RKO (cell line): ENCODE measurements around the gene MAP2K6.
"Not testable (repeated sequence)": the region's sequence is repeated elsewhere in the genome, so short reads cannot be mapped to it uniquely, and the experiment has no call there.

Experiments
- DNase-seq: peaks from one replicate; pipeline ENCODE4 v3.0.0-alpha.2; 2016; ENCODE audit warnings: low spot score

MAP2K6 gene

DNA sequence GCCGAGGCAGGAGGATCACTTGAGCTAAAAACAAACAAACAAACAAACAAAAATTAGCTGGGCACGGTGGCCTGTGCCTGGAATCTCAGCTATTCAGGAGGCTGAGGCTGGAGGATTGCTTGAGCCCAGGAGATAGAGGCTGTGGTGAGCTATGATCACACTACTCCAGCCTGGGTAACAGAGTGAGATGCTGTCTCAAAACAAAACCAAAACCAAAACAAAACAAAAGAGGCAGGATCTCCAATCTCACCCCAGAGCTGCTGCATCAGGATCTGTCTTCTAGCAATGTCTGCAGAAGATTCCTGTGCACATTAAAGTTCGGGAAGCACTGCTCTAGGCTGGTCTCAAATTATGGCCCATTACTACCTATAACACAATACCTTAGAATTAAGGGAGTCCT lies 43.1 kb downstream of the MAP2K6 start:
- DNase-seq, result no peak

DNA sequence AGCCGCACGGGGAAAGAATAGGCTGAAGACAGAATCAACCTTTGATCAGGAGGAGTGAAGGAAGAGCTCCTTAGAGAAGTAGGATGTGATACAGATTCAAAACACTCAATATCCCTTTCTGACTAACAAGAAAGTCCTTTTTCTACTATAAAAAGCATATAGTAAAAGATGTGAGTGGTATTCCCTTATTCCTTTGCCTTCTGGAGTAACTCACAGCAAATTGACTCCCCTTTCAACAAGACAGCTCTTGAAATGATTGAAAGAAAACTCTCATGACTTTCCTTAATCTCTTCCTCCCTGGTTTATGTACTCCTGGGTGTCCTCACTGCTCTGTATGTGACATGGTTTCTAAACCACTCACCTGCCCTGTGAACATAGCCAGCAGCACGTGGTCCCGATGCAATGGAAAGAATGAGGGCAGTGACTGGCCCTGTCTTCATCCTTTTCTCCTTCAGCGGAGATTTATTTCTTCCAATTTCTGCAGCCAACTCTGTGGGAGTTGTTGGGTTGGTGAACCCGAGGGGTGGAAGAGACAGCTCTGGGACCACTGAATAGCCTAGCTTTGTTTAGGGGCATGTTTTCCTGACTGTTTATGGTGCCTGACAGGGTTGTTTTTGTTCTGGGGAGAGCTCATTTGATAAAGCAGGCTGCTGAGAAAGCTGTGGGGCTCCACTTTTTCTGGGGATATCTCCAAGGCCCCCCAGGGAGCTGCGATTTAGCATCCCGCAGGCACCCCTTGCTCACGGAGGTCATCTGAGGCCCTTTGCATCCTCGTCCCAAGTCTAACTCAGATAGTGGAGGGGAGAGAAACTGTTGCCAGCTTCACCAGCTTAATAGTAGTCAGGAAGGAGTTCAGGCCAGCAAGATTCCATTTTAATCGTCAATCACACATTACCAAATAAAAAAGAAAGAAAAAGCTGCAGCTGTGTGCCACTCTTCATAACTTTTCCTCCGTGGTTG lies 46.7 kb downstream of the MAP2K6 start:
- no peak for DNase-seq

DNA sequence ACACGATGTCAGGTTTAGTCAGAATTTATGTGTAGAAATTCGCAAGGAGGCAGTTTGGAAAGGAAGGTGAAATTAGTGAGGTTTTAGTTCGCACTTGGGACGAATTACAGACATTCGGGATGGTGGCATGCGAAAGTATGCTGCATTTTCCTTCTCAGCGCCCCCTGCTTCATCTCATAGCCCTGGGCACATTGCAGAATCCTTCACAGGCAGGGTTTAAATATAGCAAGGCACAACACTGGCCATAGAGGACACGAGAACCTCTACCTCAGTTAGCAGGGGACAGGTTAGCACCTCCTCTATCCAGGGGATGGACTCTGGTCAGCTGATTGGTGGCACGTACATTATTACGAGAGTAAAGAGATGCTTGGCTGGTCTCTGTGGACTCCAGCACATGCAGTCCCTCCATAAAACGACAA lies 47.5 kb downstream of the MAP2K6 start:
- DNase-seq, result no peak

DNA sequence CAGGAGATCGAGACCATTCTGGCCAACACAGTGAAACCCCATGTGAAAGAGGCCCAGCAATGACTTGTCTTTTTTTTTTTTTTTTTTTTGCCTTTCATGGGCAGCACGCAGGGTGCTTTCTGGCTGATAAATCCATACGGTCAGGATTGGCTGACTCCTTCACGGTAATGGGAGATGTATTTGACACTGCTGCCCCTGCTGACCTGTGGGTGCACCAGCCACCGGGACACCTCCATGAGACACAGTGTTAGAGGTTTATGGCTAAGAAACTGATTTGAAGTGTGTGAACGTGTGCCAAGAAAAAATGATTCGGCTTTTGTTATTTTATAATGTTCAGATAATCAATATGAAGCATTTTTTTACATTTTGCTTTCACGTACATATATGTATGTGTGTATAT lies 48.4 kb downstream of the MAP2K6 start:
- no peak for DNase-seq

DNA sequence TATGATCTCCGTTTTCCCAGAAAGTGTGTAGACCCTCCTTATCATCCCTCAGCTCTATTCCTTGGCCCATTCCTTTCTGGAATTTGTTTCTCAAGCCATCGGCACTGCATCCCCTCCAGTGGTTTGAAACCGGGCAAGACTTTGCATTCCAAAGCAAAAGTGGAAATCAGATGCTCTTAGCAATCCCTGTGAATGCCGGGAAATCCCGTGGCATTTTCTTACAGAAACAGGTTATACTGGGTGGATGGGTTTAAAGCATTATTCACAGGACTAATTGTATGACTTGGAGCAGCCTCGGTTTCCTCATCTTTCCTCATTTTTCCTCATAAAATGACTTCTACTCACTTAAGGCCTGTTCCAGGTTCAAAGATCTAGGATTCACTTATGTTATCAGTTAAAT lies 52.0 kb downstream of the MAP2K6 start:
- no peak for DNase-seq

DNA sequence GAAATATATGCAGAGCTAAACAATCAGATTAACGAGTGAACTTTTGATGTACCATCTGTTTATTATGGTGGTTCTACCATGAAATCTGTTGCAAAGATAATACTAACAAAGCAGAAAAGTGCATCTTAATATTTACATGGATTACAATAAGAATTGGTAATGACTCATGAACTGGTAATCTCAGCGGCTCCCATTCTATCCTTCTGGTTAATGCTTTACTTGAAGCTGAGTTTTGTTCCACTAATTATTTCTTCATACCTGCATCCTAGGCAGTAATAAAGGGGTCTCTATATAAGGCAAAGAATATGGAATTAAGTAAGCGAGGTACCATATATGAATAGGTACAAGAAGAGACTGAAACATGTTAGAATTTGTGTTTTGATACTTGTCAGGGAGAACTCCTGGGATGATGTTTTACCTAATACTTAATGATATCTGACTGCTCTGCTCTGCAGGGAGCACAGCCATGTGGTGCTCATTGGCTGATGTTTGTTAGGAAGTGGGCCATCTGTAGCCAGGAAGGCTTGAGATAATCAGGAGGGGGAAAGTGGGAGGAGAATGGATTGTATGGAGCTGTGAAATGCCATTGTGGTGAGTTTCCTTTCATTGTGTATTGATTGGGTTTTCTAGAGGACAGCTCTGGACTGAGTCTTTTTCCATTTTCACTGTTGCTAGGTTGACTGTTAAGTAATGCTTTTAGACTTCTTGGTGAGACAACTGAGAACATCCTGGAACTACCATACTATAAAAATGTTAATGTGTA lies 52.6 kb downstream of the MAP2K6 start:
- no peak for DNase-seq

DNA sequence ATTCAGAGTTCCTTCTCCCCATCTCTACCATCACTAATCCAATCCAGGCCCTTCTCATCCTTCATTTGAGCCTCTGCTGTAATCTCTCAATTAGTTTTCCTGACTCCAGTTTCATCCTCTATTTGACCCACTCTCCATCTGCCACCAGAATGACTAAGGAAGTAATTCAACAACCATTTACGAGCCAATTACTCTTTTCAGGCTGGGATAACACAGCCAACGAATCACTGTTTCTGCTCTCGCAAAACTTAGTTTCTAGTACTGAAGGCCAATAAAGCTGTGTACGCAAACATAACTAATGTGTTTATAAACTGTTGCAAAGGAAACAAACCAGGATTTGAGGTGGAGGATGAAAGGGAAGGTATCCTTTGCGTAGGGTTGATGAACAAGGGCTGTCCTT lies 53.7 kb downstream of the MAP2K6 start:
- DNase-seq, result no peak

DNA sequence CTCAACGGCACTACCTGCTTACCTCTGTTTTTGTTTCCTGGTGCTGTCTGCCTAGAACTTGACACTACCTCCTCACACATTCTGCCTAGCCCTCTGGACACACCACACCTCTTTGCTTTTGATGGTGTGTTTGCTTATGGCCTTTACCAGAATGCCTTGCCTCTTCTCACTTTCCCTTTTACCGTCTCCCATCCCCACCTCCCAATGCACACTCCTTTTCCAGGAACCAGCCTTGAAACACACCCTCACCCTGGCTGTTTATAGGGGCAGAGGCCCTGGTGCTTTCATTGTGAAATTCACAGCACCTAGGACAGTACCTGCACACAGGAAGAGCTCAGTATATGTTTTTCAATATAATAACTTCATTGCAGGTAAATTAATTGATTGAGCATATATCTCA lies 56.2 kb downstream of the MAP2K6 start:
- DNase-seq, result no peak

DNA sequence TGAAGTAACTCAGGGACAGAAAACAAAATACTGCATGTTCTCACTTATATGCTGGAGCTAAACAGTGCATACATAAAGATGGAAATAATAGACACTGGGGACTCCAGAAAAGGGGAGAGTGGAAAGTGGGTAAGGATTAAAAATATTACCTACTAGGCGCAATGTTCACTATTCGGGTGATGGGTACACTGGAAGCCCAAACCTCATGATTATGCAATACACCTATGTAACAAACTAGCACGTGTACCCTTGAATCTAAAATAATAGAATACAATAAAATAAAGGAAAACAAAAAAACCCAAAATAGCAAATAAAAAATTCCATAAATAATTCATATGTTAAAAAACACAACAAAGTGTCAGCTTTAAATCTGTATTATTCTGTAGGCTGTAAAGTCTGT lies 56.9 kb downstream of the MAP2K6 start:
- DNase-seq, result no peak

DNA sequence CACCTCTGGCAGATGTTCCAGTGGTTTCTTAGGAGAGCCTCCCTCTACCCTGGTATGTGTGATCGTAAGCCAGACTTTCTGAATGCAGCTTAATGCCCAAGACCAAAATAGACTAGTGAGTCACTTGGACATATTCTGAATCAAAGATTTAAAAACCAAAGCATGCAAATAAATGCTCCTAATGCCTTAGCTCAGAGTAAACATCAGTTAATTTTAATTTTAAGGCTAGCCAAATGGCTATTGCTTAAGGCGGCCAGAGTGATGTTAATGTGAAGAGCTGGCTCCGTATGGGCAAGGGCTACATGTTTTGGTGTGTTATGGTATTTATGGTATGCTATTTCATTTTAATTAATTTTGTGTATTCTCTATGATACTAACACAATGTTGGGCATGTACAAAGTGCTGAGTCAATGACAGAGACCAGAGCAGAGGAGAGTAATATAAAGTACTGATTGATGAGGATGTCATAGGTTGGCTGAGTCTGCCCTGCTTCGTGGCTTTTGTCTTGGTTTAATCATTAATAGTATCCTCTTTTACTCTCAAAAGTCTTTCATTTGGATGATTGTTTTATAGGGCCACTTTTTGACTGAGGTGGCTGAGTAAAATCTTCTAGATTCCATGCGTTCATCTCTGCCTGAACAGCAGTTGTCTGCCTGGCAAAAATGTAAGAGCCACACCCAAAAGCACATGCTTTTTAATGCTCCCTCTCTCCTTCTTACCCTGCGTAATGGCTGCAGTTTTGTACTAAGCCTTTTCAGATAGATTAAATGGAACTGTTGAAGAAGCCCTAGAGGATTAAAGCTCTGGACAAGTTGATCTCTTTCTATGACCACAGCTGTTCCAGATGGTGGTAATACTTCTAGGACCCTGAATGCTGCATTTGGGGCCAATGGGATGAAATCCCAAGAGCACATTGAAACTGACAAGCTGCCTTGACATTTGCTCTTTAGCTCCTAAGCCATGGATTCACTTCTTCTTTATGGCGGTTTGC lies 59.6 kb downstream of the MAP2K6 start:
- no peak for DNase-seq

DNA sequence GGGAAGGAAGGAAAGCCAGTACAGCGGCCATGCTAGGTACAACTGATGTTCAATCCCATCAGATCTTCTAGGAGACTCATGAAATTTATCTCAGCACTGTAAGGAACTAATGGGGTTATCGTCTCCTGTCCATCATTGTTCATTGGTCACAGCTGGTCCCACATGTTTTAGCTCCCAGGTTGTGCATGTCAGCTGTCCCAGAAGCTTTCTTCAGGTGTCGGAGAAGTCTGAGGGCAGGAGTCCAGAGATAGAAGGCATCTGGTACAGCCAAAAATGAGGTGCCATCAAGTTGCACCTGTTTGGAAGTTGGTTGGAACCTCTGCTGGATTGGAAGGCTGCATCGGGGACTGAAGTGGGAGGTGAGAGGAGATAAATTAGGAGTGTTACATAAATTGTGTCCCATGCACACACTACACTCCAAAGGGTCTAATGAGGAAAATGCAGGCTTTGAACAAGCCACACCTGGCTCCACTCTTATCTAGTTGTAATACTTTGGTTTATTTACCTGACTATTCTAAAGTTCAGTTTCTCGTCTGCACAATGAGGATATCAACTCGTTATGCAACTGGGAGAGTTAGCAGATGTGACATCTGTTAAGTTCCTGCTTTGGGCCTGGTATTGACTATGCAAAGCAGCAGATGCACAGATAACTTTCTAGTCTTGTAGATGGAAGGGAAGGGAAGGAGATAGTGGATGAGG lies 62.9 kb downstream of the MAP2K6 start:
- no peak for DNase-seq

DNA sequence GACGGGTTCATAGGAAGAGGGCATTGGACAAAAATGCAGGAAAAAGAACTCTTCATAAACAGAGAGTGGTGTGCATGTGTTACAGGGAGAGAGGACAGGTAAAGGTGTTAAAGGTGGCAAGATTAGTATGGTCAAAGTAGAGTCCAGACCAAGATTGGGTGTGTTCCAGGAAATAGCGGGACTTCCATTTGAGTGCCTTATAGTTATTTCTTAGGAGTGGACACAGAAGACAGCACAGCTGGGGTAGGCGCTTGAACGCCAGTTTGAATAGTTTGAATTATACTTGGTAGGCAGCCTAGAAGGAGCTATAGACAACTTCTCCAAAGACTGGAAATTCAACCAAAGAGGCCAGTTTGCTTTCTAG lies 63.4 kb downstream of the MAP2K6 start:
- DNase-seq, result no peak

DNA sequence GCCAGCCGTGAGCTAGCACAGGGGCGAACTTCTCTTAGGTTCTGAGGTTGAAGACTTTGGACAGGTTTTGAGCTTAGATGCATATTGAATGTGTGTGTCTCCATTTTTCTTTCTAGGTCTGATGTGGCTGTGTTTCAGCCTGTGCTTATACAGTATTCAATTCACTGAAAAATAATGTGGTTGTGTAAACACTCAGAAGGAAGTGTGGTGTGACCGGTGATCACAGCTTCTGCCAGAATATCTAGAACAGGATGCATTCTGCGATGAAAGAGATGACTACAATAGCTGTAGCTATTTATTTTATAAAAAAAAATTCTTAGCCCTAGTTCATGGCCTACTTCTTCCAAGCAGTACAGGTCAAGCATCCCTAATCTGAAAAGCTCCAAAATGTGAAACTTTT lies 64.4 kb downstream of the MAP2K6 start:
- DNase-seq, result no peak

DNA sequence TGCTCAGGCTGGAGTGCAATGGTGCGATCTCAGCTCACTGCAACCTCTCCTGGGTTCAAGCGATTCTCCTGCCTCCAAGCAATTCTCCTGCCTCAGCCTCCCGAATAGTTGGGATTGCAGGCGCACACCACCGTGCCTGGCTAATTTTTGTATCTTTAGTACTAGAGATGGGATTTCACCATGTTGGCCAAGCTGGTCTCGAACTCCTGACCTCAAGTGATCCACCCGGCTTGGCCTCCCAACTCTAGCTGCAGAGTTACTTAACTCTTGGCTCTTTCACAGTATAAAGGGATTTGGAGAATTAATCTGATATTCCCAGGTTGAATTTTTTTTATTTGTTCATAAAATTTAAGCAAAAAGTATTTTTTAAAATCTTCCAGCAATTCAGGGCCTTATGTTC lies 65.3 kb downstream of the MAP2K6 start:
- DNase-seq, result not testable (repeated sequence)

DNA sequence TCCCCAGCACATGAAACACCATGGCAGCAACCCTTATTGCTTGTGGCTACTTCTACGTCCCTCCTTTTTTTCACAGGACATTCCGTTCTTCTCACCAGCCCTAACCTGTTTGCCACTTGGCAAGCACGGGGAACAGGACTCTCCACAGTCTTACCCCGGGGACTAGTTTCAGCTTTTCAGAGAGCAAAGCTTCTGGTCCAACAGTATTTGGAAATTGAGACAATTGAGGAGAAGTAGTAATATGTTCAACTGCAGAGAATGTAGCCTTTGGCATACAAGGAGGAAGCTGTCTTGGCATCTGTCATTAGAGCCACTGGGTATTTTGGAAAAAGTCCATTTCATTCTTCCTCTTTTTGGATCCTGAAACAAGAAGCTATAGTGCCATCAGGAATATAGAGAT lies 65.7 kb downstream of the MAP2K6 start:
- no peak for DNase-seq

DNA sequence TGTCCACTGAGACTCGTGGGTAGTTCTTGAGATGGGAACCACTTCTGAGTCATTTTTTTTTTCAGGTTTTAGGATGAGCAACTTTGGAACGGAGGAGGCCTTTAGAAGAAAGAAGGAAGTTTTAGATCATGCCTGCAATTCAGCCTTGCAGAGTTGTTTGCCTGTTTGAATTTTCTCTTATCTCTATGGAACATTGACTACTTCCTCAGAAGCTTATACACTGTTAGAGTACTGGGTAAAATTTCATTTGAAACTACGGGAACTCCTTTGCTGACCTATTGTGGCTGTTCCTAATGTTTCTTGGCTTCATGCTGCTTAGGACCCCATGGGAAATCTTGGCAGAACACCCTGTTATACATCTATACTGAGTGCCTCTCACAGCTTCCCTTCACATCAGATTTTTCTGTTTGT lies 70.8 kb downstream of the MAP2K6 start:
- DNase-seq, result no peak

DNA sequence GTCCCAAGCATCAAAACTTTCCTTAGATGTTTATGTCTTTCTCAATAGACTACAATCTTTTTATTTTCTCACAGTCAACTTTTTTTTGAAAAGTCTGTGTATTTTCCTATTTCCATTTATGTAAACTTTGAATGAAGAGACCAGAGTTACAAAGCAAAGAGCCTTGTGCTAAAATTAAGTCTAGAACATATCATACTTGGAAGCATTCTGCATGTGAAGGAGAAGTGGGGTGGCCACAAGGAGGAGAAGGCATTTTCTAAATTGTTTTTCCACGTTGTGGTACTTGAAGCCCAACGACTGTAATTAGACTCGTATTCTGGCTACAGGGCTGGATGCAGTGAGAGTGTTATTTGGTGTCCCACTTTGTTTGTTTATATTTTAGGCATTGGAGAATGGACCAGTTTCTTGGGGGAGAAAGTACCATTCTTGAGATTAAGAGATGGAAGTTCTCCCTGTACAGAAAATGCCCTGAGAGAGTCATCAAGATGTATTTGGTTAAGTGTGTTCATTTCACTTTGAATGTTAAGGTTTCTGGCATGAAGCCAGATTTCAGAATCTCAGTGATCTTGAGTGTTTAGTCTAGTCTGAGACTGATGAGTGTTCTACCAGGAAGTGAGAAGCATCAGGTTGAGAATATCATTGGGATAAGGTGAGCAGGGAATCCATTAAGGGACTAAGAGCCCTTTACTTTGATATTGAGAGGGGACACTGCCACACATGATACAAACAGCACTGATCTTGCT lies 71.6 kb downstream of the MAP2K6 start:
- no peak for DNase-seq

DNA sequence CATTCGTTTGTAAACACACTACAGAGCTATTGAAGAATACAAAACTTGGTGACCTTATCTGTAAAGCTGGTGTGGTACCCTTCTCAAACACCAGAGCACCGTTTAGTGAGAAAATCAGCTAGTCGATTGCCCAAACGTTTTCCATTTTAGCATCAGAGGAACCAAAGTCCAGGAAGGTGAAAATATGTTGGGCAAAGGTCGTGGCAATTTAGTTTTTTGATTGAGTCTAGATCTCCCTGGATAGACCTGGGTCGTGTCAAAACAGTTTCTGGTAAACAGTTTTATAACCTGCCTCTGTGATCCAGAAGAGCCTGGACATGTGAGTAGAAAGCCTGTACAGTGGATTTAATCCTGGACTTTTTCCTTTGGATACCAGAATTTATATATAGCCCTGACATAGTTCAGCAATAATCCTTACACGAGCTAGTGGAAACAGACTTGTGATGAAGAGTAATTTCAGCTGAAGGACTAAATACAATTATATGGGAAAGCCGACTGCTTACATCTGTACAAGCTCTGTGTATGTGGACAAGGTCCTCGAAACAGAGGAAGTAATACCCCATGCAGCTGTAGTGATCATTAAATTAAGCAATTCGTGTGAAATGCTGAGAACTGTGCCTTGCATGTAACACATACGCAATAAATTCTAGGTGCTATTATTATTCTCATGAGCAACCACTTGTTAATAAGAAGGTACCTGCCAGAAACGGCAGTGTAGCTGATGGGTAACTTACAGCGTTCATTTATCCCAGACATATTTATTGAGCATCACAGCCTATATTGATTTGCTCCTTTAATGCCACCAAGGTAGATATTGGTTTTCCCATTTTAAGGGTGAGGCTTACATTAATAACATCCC lies 72.5 kb downstream of the MAP2K6 start:
- DNase-seq, result no peak

DNA sequence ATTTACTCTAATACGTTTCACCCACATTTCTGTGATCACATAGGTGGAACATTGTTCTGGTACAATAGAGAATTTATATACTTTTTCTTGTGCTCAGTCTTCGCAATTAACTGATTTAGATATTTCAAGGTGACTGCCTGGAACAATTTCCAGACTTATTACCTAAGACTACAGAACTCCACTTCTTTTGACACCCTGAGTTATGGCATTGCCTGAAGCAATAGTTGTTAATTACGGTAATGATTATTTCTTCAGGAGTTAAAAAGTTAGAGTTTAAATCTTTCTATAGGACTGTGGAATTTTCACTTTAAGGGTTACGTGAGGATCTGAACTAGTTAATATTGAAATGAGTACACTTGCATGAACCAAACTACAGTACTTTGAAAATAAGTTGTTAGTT lies 74.8 kb downstream of the MAP2K6 start:
- no peak for DNase-seq
